Gastroesophageal sphincter (tissue), 4 donors: ENCODE results near the gene ATP13A4. TPM values are rescaled to one million over a fixed set of nuclear protein-coding genes. Genes with fewer than 3 reads are reported as not detected.

Source experiments
- ATAC-seq: fragments of 150-250 bp; one replicate; pipeline ENCODE4 v1.9.1; 2016; ENCODE audit warnings: mild to moderate bottlenecking, moderate library complexity
- H3K27ac ChIP-seq, 4 donors: fragments of 200-600 bp; sonication (generic) in 3 of 4; 1 replicate in 3 of 4; 2 replicates in 1 of 4; pipeline ENCODE4 v1.5.1; 2016 to 2019
- H3K27me3 ChIP-seq: fragments of 200-600 bp; sonication (generic); one replicate; pipeline ENCODE4 v1.5.1; 2019
- H3K36me3 ChIP-seq, 2 donors: fragments of 200-600 bp; sonication (generic); one replicate each; pipeline ENCODE4 v1.5.1; 2019; ENCODE audit warnings: control low read depth in 1 of 2
- H3K4me1 ChIP-seq, 3 donors: fragments of 200-600 bp; sonication (generic); 1 replicate in 2 of 3; 2 replicates in 1 of 3; pipeline ENCODE4 v1.5.1; 2016 to 2019; ENCODE audit warnings: control low read depth in 2 of 3
- H3K4me3 ChIP-seq, 2 donors: fragments of 200-600 bp; sonication (generic); one replicate each; pipeline ENCODE4 v1.5.1; 2019; ENCODE audit warnings: mild to moderate bottlenecking in 1 of 2, moderate library complexity in 1 of 2
- H3K9me3 ChIP-seq, 3 donors: fragments of 200-600 bp; sonication (generic); one replicate each; pipeline ENCODE4 v1.5.1; 2017 to 2019; ENCODE audit warnings: control low read depth in 2 of 3
- EP300 ChIP-seq: sonication (generic); formaldehyde crosslinking; IDR thresholded peaks from one replicate; pipeline ENCODE4 v1.6.1; 2017; ENCODE audit warnings: antibody characterized with exemption, mild to moderate bottlenecking
- POLR2A ChIP-seq, 2 donors: fragments of 450-650 bp; IDR thresholded peaks; one replicate each; pipeline ENCODE4 v1.6.1; 2017; ENCODE audit warnings: antibody characterized with exemption in 2 of 2, mild to moderate bottlenecking in 2 of 2, moderate library complexity in 1 of 2
- POLR2AphosphoS5 ChIP-seq: sonication (generic); formaldehyde crosslinking; IDR thresholded peaks from one replicate; pipeline ENCODE4 v1.6.1; 2017; ENCODE audit warnings: antibody characterized with exemption
- WGBS, 2 donors: methylation state at CpG; one replicate each; pipeline ENCODE4 v1.1.5; 2018; ENCODE audit warnings: low coverage in 1 of 2; 5-methylcytosine and 5-hydroxymethylcytosine counted together
- total RNA-seq, 4 donors: library from RNA; depleted of rRNA; stranded (reverse); fragments of >200 nt; gene quantifications; one replicate each; pipeline ENCODE4 v1.1.0, GENCODE V29; 2016
- TF ChIP-seq, protein P1 (sequence below), 4 experiments: fragments of 200-600 bp in 2 of 4; fragments of 450-650 bp in 2 of 4; sonication (generic) in 1 of 4; IDR thresholded peaks; one replicate each; pipeline ENCODE4 v1.5.1; 2017 to 2019; ENCODE audit warnings: antibody characterized with exemption in 4 of 4, mild to moderate bottlenecking in 2 of 4, moderate library complexity in 2 of 4

Gene ATP13A4, protein sequence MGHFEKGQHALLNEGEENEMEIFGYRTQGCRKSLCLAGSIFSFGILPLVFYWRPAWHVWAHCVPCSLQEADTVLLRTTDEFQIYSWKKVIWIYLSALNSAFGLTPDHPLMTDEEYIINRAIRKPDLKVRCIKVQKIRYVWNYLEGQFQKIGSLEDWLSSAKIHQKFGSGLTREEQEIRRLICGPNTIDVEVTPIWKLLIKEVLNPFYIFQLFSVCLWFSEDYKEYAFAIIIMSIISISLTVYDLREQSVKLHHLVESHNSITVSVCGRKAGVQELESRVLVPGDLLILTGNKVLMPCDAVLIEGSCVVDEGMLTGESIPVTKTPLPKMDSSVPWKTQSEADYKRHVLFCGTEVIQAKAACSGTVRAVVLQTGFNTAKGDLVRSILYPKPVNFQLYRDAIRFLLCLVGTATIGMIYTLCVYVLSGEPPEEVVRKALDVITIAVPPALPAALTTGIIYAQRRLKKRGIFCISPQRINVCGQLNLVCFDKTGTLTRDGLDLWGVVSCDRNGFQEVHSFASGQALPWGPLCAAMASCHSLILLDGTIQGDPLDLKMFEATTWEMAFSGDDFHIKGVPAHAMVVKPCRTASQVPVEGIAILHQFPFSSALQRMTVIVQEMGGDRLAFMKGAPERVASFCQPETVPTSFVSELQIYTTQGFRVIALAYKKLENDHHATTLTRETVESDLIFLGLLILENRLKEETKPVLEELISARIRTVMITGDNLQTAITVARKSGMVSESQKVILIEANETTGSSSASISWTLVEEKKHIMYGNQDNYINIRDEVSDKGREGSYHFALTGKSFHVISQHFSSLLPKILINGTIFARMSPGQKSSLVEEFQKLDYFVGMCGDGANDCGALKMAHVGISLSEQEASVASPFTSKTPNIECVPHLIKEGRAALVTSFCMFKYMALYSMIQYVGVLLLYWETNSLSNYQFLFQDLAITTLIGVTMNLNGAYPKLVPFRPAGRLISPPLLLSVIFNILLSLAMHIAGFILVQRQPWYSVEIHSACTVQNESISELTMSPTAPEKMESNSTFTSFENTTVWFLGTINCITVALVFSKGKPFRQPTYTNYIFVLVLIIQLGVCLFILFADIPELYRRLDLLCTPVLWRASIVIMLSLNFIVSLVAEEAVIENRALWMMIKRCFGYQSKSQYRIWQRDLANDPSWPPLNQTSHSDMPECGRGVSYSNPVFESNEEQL
- total RNA-seq, result 1 to 10 TPM in 1 of 4 donors, under 1 TPM in 2, not detected in 1; 0.13 to 2.3 (median 0.16) TPM

DNA sequence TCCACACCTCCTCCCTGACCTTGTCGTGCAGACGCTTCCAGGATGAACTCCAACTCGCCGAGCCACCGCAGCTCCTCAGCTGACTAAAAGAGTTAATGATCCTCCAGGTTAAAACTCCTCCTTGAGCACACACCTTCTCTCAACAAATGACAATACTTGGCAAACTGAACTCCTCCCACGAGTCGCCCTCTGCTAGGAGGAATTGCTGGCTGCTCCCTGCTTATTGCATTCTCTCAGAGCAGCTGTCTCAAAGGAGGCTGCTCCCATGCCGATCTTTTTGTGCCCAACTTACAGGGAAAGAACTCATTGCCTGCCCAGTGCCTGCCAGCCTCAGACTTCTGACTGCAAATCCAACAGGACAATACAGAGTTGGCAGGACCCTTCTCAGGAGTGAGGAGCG is at the start of gene ATP13A4:
TSS of gene ATP13A4 (minus strand) at position 85 of the 400 bp plus-strand sequence. CDS start 96 bp downstream, outside the sequence.
- Histone ChIP-seq H3K9me3 (no peaks in the 10 kb centered on the region), H3K36me3 (no peaks in the 10 kb centered on the region), H3K27me3 (no peaks in the 10 kb centered on the region), H3K4me1 (no peaks in the 10 kb centered on the region), H3K27ac (no peak within 1 kb of the TSS), H3K4me3 (no peak within 1 kb of the TSS)
- 10 to 37% methylated on average over 3 to 6 of the region's 9 CpGs for WGBS, 2 donors
- ATAC-seq, result no peak
- TF ChIP-seq EP300 (no peak), POLR2AphosphoS5 (no peak), POLR2A (IDR thresholded peaks at IDR 0.05) (no peak)
- TF ChIP-seq, protein P1, sequence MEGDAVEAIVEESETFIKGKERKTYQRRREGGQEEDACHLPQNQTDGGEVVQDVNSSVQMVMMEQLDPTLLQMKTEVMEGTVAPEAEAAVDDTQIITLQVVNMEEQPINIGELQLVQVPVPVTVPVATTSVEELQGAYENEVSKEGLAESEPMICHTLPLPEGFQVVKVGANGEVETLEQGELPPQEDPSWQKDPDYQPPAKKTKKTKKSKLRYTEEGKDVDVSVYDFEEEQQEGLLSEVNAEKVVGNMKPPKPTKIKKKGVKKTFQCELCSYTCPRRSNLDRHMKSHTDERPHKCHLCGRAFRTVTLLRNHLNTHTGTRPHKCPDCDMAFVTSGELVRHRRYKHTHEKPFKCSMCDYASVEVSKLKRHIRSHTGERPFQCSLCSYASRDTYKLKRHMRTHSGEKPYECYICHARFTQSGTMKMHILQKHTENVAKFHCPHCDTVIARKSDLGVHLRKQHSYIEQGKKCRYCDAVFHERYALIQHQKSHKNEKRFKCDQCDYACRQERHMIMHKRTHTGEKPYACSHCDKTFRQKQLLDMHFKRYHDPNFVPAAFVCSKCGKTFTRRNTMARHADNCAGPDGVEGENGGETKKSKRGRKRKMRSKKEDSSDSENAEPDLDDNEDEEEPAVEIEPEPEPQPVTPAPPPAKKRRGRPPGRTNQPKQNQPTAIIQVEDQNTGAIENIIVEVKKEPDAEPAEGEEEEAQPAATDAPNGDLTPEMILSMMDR (IDR thresholded peaks at IDR 0.05), result no peak

DNA sequence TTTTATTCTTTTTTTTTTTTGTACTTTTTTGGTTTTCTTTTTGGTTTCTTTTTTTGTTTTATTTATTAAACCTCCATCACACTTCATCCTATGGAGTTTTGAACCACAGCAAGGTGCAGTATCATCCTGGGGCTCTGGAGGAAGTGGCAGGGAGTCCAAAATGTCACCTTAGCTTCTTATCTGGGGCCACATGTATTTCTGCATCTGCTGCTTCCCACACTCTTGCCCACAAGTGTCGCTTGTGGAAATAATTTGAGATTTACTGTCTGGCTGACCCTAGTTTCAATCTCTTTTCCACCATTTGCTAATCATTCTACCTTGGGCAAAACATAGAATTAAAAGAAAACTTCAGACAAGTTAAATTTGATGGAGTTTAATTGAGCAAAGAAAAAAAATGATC is 44.7 kb upstream of the ATP13A4 start:
- peaks cover under 1 to 16% (median 2%) of the 10 kb centered on the region in 3 donors for H3K4me1 ChIP-seq
- TF ChIP-seq POLR2AphosphoS5 (no peak), EP300 (no peak), POLR2A (IDR thresholded peaks at IDR 0.05) (no peak)
- TF ChIP-seq, protein P1 (IDR thresholded peaks at IDR 0.05), result no peak
- no peak overlapping the region for H3K27ac ChIP-seq
- no peak overlapping the region for H3K4me3 ChIP-seq
- no peaks in the 10 kb centered on the region for H3K27me3 ChIP-seq
- WGBS, 2 donors, result 83% methylated on average over 1 of the region's 1 CpG; no CpG with 5 or more reads in 1 of the 2 donors
- peaks cover 0 to 27% of the 10 kb centered on the region in 2 donors for H3K36me3 ChIP-seq
- no peak for ATAC-seq
- H3K9me3 ChIP-seq, result no peaks in the 10 kb centered on the region

DNA sequence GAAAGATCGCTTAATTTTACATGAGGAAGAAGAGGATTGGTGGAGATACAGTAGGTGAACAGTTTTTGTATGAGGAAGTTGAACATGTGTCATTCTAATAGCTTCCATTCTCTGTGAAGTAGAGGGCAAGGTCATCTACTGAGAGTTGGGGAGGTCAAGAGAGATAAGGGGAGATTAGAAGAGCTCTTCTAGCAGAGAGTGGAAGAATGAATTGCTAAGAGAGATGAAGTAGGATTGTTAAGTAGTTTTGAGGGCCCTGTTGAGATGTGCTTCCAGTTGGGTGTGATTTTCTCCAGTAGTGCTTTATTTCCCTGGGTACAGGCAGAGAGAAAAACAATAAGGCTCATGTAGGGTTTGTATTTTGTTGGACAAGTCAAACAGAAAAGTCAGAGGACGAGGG is 43.5 kb upstream of the ATP13A4 start:
- no peaks in the 10 kb centered on the region for H3K27me3 ChIP-seq
- TF ChIP-seq POLR2AphosphoS5, result no peak
- TF ChIP-seq, protein P1 (IDR thresholded peaks at IDR 0.05), result no peak
- TF ChIP-seq POLR2A (IDR thresholded peaks at IDR 0.05), result no peak
- no peak for TF ChIP-seq EP300
- H3K4me1 ChIP-seq, result peaks cover 3 to 25% (median 6%) of the 10 kb centered on the region in 3 donors
- no peak overlapping the region for H3K27ac ChIP-seq
- H3K9me3 ChIP-seq, result no peaks in the 10 kb centered on the region
- H3K4me3 ChIP-seq, result no peak overlapping the region
- peaks cover 0 to 27% of the 10 kb centered on the region in 2 donors for H3K36me3 ChIP-seq
- ATAC-seq, result no peak
- 92 to 96% methylated on average over 1 to 2 of the region's 2 CpGs for WGBS, 2 donors

DNA sequence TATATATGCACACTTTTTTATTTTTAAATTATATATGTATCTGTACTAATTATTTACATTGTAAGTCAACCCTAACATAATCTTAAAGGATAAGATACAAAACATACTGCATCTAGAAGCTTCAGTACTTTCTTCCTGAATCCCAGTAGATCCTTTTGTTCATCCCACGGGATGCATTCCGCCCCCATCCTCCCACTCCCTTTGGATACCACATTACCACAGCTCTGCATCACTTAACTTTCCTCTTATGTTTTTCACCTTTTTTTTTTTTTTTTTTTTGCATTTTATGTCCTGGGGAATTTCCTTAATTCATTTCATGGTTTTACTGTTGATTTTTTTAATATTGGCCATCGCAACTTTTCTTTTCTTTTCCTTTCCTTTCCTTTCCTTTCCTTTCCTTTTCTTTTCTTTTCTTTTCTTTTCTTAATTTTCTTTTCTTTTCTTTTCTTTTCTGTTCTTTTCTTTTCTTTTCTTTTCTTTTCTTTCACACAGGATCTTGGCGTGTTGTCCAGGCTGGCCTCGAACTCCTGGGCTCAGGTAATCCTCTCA is 41.3 kb upstream of the ATP13A4 start:
- TF ChIP-seq, protein P1 (IDR thresholded peaks at IDR 0.05), result no peak
- TF ChIP-seq POLR2AphosphoS5, result no peak
- Histone ChIP-seq H3K27ac (no peak overlapping the region), H3K9me3 (no peaks in the 10 kb centered on the region), H3K4me1 (peaks cover 3 to 31% (median 9%) of the 10 kb centered on the region in 3 donors), H3K36me3 (peaks cover 0 to 27% of the 10 kb centered on the region in 2 donors), H3K4me3 (no peak overlapping the region), H3K27me3 (no peaks in the 10 kb centered on the region)
- no peak for ATAC-seq
- 89 to 96% methylated on average over 5 of the region's 5 CpGs for WGBS, 2 donors
